Liver (tissue), 3 donors: ENCODE data around the gene MAP2K6.

Experiments
- ATF3 ChIP-seq: IDR thresholded peaks from 2 replicates; pipeline ENCODE4 v1.6.1; 2016; ENCODE audit warnings: antibody characterized with exemption
- CTCF ChIP-seq: fragments of 150-350 bp; IDR thresholded peaks from 2 replicates; pipeline ENCODE4 v1.5.1; 2017; ENCODE audit warnings: improper control_type of control experiment, low read depth, low read length; ENCODE audit not compliant: missing input control
- FOXA2 ChIP-seq: IDR thresholded peaks from 2 replicates; pipeline ENCODE4 v1.6.1; 2016; ENCODE audit warnings: antibody characterized with exemption
- GABPA ChIP-seq, 2 donors: IDR thresholded peaks in 1 of 2; conservative IDR thresholded peaks in 1 of 2; 2 replicates each; pipeline ENCODE4 v1.6.1; 2016; ENCODE audit warnings: antibody characterized with exemption in 2 of 2, mild to moderate bottlenecking in 1 of 2, moderate library complexity in 1 of 2
- JUND ChIP-seq, 2 donors: IDR thresholded peaks; 2 replicates each; pipeline ENCODE4 v1.6.1; 2016; ENCODE audit warnings: antibody characterized with exemption in 2 of 2
- MAX ChIP-seq: IDR thresholded peaks from 2 replicates; pipeline ENCODE4 v1.6.1; 2016; ENCODE audit warnings: antibody characterized with exemption
- RAD21 ChIP-seq, 2 donors: IDR thresholded peaks; 2 replicates each; pipeline ENCODE4 v1.6.1; 2016; ENCODE audit warnings: antibody characterized with exemption in 2 of 2, mild to moderate bottlenecking in 2 of 2
- REST ChIP-seq: IDR thresholded peaks from 2 replicates; pipeline ENCODE4 v1.6.1; 2016; ENCODE audit warnings: antibody characterized with exemption, mild to moderate bottlenecking
- SP1 ChIP-seq: IDR thresholded peaks from 2 replicates; pipeline ENCODE4 v1.6.1; 2018; ENCODE audit warnings: antibody characterized with exemption, mild to moderate bottlenecking
- TAF1 ChIP-seq: conservative IDR thresholded peaks from 2 replicates; pipeline ENCODE4 v1.6.1; 2016; ENCODE audit warnings: antibody characterized with exemption, mild to moderate bottlenecking
- YY1 ChIP-seq: IDR thresholded peaks from 2 replicates; pipeline ENCODE4 v1.6.1; 2016; ENCODE audit warnings: antibody characterized with exemption, mild to moderate bottlenecking
- ZBTB33 ChIP-seq: IDR thresholded peaks from 2 replicates; pipeline ENCODE4 v1.6.1; 2016; ENCODE audit warnings: antibody characterized with exemption
- donor health status: healthy.
- donor health status: healthy.

GRCh38 chr17:69516225-69516624 is 101.7 kb downstream of the MAP2K6 start:
- TF ChIP-seq MAX (no peak), CTCF (no peak), RAD21 (IDR thresholded peaks at IDR 0.05) (no peak), FOXA2 (no peak), TAF1 (no peak), YY1 (no peak), REST (no peak), JUND (IDR thresholded peaks at IDR 0.05) (no peak), SP1 (no peak), ATF3 (no peak), ZBTB33 (no peak), GABPA (IDR thresholded peaks at IDR 0.05 in 1 of 2, conservative IDR thresholded peaks at IDR 0.05 in 1 of 2) (no peak)
